DMS79 (cell line): ENCODE results near the gene RIMS4.
A peak's percentile ranks its signal among the peaks of the same experiment; 100 is the strongest.

Experiments
- DNase-seq: peaks from one replicate; lab custom pipeline; 2025; lab: John Stamatoyannopoulos, UW

Gene RIMS4

GRCh38 chr20:44720997-44721784 lies 89.2 kb downstream of the RIMS4 start:
- peak; percentile 19 for DNase-seq

- DNase-seq, result no peak
Observed at GRCh38 chr20:44720621-44720996, 89.7 kb downstream of the RIMS4 start.

GRCh38 chr20:44719841-44720240 lies 90.5 kb downstream of the RIMS4 start:
- DNase-seq, result no peak

DNA sequence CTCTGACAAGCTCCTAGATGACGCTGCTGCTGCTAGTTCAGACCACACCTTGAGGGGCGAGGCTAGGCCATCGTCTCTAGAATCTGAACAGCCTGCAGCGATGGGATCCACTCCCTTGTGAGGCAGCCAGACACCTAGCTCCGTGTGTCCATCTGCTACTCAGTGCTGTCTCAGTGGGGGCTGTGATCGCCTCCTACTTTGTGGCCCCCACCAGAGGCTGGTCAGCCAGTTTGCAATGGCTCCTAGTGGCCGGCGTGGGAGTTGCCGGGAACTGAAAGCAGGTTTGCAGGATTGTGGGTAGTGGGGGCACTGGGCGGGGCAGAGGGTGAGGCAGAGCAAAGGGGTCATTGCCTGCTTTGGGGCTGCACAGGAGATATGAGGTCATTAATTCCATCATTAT lies 92.4 kb downstream of the RIMS4 start:
- no peak for DNase-seq

- no peak for DNase-seq
Observed at GRCh38 chr20:44716309-44717106, 93.8 kb downstream of the RIMS4 start.

DNA sequence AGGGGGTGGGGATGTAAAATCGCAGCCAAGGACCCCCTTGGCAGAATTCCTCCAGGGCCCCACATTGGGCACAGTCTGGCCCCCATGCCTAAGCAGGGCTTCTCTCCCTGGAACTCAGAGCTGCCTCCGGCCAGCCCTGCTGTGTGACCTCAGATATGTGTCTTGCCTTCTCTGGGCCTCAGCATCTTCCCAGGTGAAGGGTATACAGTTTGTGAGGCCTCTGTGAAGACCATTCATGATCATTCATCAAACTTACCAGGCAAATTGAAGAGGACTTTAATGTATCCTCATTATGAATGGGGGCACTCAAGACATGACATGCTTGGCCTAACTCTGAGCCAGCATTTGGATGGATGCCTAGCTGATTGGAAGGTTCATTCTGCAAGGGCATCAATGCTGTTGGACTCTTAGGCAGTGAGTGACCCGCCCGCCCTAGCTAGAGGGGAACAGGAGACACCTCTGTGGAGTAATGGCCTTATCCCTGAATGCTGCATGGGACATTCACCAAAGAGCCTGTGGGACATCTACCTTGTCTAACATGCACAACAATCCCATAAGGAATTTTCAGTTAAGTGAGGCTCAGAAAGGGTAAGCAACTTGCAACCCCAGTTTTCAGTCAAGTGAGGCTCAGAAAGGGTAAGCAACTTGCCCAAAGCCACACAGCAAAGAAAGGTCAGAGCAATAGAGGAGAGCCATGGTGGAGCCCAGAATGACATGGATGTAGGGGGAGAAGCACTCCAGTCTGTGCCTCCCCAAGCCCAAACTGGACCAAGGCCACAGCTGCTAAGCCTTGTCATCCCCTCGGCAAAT lies 94.6 kb downstream of the RIMS4 start:
- peak; percentile 20 for DNase-seq

DNA sequence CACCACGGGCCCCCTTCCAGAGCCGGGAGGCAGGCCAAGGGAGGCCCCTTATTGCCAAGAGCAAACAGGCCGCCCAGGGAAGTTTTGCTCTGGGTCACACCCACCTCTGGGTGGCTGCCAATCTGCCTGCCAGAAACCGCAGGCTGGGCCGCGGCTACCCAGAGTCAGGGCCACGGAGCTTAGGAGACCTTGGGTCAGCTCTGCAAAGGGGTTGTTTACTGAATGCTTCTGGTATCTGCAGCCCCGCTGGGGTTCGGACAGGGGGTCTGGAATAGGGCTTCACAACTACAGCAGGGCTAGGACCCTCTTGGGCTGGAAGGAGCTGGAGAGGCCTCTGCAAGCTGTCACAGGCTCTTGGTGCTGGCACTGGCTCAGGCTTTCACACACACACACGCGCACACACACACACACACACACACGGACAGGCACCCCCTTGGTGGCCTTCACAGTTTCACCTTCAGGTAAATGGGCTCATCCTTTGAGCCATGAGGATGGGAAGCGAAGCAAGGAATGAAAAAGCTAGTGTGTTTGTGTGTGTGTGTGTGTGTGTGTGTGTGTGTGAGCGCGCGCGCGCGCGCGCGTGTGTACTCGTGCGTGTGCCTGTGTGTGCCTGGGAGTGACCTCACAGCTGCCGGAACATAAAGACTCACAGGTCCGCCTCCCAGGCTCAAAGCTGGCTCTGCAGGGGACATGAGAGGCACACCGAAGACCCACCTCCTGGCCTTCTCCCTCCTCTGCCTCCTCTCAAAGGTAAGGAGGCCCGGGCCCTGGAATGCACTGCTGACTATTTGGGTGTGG lies 95.4 kb downstream of the RIMS4 start, which contains the start of gene CCN5:
CCN5 (plus strand) TSS at position 669 of the 798 bp plus-strand sequence; CDS start at position 691, 22 bp downstream.
- DNase-seq, result peak; percentile 10

GRCh38 chr20:44714102-44714700 lies 96.1 kb downstream of the RIMS4 start:
- DNase-seq, result no peak

DNA sequence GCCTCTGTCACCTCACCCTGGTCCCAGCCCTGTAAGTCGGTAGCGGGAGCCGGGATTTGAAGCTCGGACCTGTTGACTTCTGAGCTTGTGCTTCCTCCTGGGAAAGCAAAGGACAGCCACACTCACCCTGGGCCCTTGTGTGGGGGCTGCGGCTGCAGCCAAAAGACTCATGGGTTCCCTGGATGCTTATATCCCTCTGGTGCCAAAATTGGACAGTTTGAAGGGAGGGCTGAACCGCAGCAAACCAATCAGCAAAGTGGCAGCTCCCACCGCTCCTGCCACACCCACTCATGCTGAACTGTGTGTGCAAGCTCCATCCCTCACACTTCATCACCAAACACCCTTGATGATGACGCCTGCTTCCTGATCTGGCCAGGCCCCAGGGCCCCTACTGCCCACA lies 99.1 kb downstream of the RIMS4 start:
- no peak for DNase-seq

DNA sequence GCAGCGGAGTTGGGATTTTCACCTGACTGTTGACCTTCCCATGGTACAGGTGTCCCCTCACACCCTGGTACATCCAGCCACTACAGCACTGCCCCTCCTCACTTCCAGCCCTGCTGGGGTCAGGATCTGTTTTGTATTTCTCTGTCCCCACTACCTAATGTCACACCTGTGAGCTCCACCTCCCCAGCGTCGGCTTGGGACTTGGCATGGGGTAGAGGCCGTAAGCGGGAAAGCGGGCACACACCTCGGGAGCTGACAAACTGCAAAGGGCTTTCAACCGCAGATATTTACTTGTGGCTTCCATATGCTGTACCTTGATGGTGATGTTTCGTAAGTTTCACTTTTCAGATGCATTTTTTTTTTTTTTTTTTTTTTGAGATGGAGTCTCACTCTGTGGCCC lies 100.5 kb downstream of the RIMS4 start:
- DNase-seq, result no peak

DNA sequence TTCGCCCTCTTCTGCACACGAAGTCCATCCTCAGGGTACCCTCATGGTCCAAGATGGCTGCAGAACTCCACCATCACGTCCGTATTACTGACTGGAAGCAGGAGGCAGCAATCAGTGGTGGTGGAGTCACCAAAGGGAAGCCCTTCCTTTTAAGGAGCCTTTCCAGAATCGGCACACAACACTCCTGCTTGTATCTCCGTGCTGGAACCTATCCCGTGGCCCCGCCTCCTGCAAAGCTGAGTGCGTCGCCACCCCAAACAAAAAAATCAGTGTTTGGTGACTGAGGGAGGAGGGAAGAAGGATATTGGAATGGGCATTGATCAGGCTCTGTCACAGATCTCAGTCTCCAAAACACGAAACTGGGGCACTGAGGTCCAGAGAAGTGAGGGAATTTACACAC lies 101.0 kb downstream of the RIMS4 start:
- no peak for DNase-seq

- no peak for DNase-seq
Observed at GRCh38 chr20:44707018-44707579, 103.2 kb downstream of the RIMS4 start.

- peak; percentile 16 for DNase-seq
Observed at GRCh38 chr20:44706301-44707017, 103.9 kb downstream of the RIMS4 start.

DNA sequence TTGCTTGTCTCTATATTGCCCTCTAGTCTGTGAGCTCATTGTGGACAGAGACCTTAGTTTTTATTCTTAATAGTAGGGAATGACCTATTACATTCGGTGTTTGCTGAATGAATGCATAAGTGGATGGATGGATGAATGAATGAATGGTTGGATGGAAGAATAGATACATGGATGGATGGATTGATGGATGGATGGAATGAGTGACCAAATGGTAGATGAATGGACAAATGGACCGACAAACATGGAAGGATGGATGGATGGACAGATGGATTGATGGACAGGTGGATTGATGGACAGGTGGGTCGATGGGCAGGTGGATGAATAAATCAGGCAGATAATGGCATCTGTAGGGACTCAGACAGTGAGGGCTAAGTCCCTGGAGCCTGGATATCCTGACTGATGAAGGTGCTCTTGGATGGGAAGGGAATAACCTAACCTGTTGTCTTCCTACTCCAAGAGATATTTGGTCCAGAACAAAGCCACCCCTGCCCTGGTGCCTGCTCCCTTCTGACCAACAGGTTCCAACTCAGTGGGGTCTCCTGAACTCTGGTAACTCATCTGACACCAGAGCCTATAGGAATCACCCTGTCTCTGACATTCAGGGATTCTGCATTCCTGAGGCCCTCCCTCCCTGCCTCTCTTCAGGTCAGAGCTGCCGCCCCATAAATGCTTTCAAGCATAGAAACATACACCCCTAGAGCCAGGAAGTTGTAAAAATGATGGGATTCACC lies 104.8 kb downstream of the RIMS4 start:
- no peak for DNase-seq

DNA sequence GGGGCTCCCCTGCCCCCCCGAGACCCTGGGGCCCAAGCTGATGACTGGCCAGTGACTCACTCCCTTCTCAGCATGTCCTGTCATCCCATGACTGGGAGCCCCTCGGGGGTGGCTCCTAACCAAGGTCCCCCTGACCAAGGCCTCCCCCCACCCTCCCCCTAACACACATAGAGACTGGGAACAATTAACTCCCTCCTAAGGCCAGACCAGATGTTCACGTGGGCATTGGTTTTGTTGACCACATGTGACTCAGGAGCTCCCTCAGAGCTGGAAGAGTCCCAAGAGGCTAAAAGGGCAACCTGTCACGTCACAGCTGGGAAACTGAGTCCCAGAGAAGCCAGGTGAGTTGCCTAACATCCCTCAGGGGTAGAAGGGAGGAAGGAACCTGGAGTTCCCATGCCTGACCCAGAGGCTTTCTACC lies 105.8 kb downstream of the RIMS4 start:
- DNase-seq, result no peak

- DNase-seq, result no peak
Observed at GRCh38 chr20:44703956-44704488, 106.3 kb downstream of the RIMS4 start.

- no peak for DNase-seq
Observed at GRCh38 chr20:44703183-44703925, 107.0 kb downstream of the RIMS4 start.

- DNase-seq, result peak; percentile 12
Observed at GRCh38 chr20:44702776-44703175, 107.6 kb downstream of the RIMS4 start.
